ENCODE measurements around the gene COQ6.
"Not testable (repeated sequence)": the region's sequence is repeated elsewhere in the genome, so short reads cannot be mapped to it uniquely, and the experiment has no call there.

The COQ6 gene

GRCh38 chr14:73998726-73999125 lies 48.6 kb downstream of the COQ6 start:
- Histone ChIP-seq H3K4me3 (ENCODE audit: low read depth, low read length) (no peak overlapping the region), H3K36me3 (no peaks in the 10 kb centered on the region), H3K4me1 (no peaks in the 10 kb centered on the region), H3K9me3 (no peaks in the 10 kb centered on the region), H3K27me3 (no peaks in the 10 kb centered on the region)
- no peak for TF ChIP-seq CTCF (IDR thresholded peaks at IDR 0.05; ENCODE audit: low read depth, low read length)
- DNase-seq, result no peak

GRCh38 chr14:74005664-74006063 lies 55.6 kb downstream of the COQ6 start:
- not testable (repeated sequence) for H3K9me3 ChIP-seq; H3K27me3 ChIP-seq; H3K4me3 ChIP-seq (ENCODE audit: low read depth, low read length); H3K36me3 ChIP-seq; DNase-seq; H3K4me1 ChIP-seq

- no peak for DNase-seq
- no peaks in the 10 kb centered on the region for H3K4me1 ChIP-seq
- no peaks in the 10 kb centered on the region for H3K27me3 ChIP-seq
- TF ChIP-seq CTCF (IDR thresholded peaks at IDR 0.05; ENCODE audit: low read depth, low read length), result no peak
- no peak overlapping the region for H3K4me3 ChIP-seq (ENCODE audit: low read depth, low read length)
- no peaks in the 10 kb centered on the region; the same call in 1 of the 2 replicates for H3K9me3 ChIP-seq
- H3K36me3 ChIP-seq, result no peaks in the 10 kb centered on the region; the same call in 1 of the 2 replicates
Measured at GRCh38 chr14:74008843-74009499, 58.9 kb downstream of the COQ6 start.
